GM11168 (cell line): Measurements from ENCODE around the gene FRG2C.
"Not testable (repeated sequence)": the region's sequence is repeated elsewhere in the genome, so short reads cannot be mapped to it uniquely, and the experiment has no call there.

Experiments
- in situ Hi-C: fragments of 300-500 bp; cut with MboI; formaldehyde crosslinking; loops from one replicate; pipeline ENCODE4 v1.12.0; 2022; ENCODE audit warnings: low sequenced_read_pairs; ENCODE audit not compliant: unreplicated experiment

The FRG2C gene

DNA sequence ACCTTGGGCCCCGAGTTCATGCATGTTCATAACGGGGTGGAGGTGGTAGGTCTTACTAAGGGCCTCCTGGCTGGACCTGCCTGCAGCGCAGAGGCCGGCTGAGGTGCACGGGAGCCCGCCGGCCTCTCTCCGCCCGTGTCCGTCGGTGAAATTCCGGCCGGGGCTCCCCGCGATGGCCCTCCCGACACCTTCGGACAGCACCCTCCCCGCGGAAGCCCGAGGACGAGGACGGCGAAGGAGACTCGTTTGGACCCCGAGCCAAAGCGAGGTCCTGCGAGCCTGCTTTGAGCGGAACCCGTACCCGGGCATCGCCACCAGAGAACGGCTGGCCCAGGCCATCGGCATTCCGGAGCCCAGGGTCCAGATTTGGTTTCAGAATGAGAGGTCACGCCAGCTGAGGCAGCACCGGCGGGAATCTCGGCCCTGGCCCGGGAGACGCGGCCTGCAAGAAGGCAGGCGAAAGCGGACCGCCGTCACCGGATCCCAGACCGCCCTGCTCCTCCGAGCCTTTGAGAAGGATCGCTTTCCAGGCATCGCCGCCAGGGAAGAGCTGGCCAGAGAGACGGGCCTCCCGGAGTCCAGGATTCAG is 4.7 kb downstream of the FRG2C start:
- in situ Hi-C loops = not testable (repeated sequence)

DNA sequence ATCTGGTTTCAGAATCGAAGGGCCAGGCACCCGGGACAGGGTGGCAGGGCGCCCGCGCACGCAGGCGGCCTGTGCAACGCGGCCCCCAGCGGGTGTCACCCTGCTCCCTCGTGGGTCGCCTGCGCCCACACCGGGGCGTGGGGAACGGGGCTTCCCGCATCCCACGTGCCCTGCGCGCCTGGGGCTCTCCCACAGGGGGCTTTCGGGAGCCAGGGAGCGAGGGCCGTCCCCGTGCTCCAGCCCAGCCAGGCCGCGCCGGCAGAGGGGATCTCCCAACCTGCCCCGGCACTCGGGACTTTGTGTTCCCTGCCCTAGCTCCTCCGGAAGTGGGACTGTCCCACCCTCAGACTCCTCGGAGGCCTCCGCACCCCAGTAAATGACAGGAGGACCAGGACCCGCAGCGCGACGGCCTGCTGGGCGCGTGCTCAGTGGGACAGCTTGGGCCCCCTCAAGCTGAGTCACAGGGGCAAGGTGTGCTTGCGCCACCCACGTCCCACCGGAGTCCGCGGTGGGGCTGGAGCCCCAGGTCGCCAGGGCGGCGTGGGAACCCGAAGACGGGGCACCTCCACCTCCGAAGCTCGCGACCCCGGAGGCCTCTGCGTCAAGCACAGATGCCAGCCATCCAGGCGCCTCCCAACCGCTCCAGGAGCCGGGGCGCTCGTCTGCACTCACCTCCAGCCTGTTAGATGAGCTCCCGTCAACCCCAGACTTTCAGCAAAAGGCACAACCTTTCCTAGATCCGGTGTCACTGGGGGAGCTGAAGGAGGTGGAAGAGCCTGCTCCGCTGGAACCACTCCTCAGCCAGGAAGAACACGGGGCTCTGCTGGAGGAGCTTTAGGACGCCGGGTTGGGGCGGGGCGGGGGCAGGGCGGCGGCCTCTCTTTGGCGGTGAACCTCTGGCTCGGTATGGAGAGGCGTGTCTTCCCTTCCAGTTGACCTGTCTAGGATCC is 5.5 kb downstream of the FRG2C start:
- in situ Hi-C loops = not testable (repeated sequence)

DNA sequence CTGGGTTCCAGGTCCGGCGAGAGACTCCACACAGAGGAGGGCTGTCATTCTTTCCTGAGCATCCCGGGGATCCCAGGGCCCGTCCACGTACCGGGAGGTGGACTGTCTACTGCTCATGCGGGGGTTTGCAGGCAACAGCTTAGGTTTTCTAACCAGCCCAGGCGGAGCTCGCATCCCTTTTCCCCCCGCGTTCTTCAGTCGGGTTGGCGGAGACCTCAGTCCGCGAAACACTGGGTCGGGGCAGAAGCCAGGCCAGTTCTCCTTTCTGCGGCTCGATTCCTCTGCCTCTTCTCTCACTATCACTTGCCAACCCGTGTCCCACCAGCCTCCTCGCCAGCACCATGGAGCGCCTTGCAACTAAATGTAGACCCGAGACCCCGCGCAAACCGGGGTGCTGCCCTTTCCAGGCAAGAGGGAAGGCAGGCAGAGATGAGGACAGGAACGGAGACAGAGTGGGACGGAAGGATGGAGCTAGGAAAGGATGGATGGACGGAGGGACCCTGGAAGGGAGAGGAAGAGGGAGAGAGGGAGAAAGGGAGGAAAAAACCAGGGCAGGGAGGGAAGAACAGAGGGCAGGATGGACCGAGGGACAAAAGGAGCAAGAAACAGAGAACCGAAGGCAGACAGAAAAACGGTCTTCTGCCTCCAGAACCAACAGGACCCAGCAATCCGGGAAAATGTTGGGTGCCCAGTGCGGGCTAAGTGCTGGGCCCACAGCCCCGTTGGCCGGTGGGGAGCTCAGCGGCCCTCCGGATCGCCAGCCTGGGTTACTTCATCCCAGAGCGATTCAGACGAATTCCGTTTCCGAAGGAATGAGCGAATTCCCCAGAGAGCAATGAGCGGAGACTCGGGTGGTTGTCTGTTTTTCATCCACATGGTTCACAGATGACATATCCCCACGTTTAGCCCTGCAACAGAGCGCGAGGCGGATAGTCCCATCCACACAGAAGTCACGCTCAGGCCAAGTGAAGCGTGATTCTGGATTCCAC is 6.5 kb downstream of the FRG2C start:
- in situ Hi-C loops = not testable (repeated sequence)

DNA sequence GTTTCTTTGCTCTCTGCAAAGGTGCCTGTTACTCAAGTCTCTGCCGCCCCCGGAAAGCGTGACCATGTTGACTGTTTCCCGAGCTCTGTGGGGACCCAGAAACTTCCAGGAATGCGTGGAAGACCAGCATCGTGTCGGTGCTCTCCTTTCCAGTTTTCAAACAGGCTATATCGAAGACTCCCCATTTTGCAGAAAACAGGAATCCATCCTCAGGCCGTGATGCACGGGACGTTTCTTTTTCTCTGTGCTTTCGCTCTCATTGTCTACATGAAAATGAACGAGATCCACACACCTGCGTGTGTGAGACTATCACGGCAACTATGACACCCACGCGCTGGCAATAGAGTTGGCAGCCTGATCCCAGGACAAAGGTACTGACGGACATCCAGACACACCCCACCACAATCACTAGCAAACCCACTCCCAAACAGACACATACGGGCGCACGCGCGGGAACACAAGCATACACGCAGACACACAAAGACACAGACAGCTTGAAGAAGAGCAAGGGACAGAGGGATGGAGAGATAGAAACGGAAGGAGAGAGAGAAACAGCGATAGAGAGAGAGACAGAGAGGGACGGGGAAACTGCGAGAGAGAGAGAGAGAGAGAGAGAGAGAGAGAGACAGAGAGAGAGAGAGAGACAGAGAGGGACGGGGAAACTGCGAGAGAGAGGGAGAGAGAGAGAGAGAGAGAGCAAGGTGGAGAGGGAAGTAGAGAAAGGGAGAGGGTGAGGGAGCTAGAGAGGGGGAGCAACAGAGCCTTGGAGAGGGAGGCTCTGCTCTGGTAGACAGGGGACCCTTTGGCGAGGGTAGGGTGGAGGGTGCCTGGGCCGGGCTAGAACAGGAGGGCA is 7.4 kb downstream of the FRG2C start:
- in situ Hi-C loops = not testable (repeated sequence)

DNA sequence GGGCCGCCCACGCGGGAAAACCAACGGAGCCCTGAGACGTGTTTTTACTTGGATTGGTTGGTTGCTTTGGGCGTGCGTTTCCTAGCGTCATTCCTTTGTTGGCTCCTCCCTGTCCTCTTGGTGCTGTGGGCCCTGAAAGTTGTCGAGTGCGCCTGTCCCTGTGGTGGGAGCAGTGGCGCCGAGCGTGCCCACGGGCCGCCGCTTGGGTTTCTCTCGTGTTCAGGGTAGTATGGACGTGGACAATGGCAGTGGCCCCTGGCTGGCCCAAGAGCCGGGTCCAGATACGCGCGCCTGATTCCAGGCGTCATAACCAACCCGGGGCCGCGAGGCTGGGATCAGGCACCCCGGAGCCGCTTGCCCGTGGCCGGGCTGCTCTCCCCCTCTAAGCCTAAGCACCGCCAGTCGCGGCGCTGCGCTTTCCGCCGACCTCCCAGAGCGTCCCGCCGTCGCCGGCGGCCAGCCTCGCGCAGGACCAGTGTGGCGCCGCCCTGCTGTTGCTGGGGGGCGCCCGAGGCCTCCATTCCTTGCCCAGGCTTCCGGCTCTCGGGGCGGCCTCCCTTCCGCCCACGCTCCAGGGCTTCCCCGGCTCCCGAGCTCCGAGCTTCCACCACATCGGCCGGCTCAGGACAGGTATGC is 8.1 kb downstream of the FRG2C start:
- in situ Hi-C loops = not testable (repeated sequence)

DNA sequence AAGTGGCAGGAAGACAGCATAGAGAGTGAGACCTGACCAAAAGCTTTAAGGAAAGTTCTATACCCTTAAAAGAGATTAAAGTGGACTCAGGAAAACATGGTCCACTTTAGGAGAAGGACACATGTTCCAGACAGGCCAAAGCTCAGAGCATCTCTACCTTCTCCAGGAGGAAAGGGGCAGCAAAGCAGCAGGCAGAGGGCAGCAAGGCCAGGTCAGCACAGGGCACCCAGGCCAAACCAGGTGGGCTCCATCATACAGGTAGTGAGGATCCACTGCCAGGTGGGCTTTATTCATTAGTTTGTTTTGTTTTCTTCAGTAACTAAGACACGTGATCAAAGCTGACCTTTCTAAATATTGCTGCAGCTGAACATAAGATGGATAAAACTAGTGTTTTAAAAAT is 19.8 kb downstream of the FRG2C start:
- in situ Hi-C loops = not testable (repeated sequence)

DNA sequence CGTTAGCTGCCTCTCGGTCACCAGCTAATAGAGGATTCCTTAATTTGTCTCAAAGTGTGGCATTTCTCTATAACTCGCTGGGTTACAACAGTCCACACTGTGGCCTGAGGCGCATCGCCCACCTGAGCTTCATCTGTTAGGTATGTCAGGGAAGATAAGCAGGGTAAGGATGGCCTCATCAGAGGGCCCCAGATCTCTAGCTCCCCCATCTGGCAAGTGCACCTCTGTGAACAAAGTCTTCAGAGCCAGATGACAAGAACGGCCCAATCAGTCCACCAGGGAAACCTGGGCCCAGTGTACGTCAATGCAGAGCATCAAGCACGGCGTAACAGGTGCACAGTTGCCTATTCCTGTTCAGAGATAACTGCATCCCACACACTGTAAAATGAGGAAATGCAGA is 23.2 kb downstream of the FRG2C start:
- in situ Hi-C loops = no loop called here

DNA sequence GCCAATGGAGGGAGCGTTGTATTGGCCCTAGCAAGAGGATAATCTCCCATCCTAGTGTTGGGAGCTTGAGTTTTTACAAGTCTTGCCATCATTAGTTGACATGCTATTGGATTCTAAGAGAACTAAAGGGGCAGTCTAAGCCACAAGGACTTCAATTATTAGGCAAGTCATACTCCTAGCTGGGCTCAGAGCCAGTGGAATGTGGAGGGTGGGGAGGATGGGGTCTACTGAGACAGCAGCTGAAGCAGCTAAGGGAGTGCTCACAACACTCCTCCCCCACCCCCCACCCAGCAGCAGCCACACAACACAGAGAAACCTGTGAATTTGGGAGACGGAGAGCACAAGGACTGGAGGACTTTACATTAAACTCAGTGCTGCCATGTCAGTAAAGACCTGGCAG is 27.9 kb downstream of the FRG2C start:
- in situ Hi-C loops = no loop called here
